ENCODE results near the gene DONSON. TPM values are rescaled to one million over a fixed set of nuclear protein-coding genes. Genes with fewer than 3 reads are reported as not detected.

The DONSON gene, protein sequence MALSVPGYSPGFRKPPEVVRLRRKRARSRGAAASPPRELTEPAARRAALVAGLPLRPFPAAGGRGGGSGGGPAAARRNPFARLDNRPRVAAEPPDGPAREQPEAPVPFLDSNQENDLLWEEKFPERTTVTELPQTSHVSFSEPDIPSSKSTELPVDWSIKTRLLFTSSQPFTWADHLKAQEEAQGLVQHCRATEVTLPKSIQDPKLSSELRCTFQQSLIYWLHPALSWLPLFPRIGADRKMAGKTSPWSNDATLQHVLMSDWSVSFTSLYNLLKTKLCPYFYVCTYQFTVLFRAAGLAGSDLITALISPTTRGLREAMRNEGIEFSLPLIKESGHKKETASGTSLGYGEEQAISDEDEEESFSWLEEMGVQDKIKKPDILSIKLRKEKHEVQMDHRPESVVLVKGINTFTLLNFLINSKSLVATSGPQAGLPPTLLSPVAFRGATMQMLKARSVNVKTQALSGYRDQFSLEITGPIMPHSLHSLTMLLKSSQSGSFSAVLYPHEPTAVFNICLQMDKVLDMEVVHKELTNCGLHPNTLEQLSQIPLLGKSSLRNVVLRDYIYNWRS
- 14.5 to 17.4 TPM (median 16.6 TPM) in 5 replicates for total RNA-seq (2022; extraction: Qiagen RNA extraction)

DNA sequence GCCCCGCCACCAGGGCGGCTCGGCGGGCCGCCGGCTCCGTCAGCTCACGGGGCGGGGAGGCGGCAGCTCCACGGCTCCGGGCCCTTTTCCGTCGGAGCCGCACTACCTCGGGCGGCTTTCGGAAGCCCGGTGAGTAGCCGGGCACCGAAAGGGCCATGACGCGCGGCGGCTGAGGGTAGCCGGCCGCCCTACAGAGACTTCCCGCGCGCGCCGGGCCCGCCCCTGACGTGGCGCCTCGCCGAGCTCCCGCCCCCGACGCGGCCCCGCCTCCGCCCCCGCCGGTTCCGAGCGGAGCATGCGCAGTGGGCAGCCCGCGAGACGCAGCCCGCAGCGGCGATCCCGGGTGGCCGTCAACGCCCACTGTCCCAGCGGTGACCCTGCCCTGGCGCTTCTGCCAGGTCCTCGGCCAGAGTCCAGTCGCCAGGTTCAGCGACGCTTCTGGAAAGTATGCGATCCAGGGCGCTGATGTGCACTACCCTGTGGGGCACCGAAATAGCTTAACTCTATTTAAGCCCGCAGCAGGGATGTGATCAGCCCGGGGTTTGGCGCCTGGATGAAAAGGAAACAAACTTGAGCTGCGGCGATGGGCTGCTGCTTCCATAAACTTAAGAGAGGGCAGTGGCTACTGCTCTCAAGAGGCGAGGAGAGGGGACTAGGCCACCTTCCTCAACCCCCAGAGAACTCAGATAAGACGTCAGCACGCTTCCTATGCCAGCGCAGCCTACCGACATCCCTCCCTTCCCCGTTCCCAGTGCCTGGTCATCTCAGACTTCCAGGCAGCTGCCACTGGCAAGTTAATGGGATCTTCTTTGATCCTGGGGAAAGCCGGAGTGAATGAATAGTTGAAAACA is at the start of gene DONSON:
TSS of gene DONSON (minus strand) at position 200 of the 851 bp plus-strand sequence. CDS start at position 157, 43 bp downstream.

DNA sequence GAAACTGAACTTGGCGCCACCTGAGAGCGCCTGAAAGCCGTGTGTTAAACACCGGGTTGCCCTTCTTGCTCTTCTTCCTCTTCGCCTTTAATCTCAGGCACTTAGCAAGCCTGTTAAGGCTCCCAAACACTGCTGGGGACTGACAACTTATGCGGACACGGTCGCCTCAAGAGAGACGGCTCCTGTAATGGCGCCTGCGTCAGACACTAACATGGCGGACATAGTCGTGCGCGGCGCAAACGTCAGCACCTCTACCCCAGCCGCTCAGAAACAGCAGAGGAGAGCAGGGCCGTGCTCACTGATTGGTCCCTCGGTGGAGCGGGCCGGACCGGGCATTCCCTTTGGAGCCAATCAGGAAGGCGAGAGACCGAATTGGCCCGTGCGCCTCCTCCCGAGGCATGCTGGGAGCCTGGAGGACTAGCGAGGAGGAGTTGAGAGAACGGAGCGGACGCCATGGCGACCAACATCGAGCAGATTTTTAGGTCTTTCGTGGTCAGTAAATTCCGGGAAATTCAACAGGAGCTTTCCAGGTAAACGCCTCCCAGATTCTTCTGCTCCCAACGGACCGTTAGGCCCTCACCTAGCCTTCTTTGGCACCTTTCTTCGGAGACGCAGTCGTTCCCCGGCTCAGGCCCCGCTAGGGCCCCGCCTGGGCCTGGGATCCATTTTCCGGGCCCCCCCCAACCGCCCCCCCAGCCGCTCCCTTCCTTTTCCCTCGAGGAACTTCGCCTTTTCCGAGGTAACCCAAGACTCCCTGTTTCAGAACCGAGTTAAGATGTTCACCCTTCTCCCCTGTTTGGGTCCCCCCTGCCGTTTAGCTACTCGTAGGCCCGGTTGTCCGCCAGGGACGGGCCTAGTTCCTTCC is 45.6 kb downstream of the DONSON start, which contains the start of gene SON:
TSS of gene SON (plus strand) at position 399 of the 865 bp plus-strand sequence. CDS start at position 454, 55 bp downstream.

DNA sequence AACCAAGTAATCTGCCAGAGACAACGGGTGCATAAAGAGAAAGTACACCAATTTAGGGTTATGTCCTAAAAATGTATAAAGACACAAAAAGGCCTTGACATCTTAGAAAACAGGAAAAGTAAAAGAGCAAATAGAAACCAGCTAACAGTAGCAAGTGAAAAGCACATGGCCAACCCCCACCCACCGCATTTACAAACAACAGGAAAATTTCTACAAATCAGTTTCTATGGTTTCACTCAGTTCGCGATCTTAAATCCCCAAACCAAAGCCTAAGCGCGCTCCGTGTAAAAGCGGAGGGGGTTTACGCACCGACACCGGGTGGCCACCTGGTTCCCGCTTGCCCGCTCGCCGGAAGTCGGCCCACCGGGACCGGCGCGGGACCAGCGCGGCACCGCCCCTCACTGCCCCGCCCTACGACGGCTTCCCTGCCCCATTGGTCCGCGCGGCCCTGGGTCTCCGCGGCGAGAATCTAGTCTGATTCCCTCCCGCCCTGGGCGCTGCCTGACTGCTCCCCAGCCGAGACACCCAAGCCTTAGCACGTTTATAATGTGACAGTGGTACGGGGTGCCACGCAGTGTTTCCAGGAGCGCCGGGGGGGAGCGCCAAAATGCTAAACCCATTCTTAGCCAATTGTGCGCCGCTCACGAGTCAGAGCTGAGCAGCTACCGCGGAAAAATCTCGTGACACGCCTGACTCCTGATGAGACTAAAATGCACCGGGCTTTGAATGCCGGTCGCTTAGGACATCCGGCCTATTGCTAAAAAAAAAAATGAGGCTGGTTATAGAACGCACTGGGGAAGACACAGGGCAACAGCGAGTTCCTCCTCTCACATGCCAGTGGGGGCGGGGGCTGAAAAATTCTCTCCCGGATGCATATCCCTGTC is 46.5 kb downstream of the DONSON start, which contains the start of gene GART:
TSS of gene GART (minus strand) at position 362 of the 884 bp plus-strand sequence. CDS start 2,802 bp downstream, outside the sequence.

Other genes starting within 250 kb of the DONSON start
- 52.4 to 60.1 TPM (median 56.5 TPM) in 5 replicates for gene IFNGR2, start 185.3 kb downstream of the DONSON start, total RNA-seq (2022; extraction: Qiagen RNA extraction)
- 10.5 to 11.5 TPM (median 11.1 TPM) in 5 replicates for gene TMEM50B, start 108.7 kb downstream of the DONSON start, total RNA-seq (2022; extraction: Qiagen RNA extraction)
- gene DNAJC28, start 97.0 kb downstream of the DONSON start, total RNA-seq (2022; extraction: Qiagen RNA extraction) = 0.26 to 0.40 TPM (median 0.31 TPM) in 5 replicates
- 58.6 to 76.2 TPM (median 67.1 TPM) in 5 replicates for gene GART, start 46.6 kb downstream of the DONSON start, total RNA-seq (2022; extraction: Qiagen RNA extraction)
- 75.6 to 98.8 TPM (median 89.3 TPM) in 5 replicates for gene SON, start 45.6 kb downstream of the DONSON start, total RNA-seq (2022; extraction: Qiagen RNA extraction)
- gene CRYZL1, start 53.1 kb upstream of the DONSON start, total RNA-seq (2022; extraction: Qiagen RNA extraction) = 12.2 to 15.0 TPM (median 13.7 TPM) in 5 replicates
- 20.0 to 23.4 TPM (median 21.8 TPM) in 5 replicates for gene ITSN1, start 53.8 kb upstream of the DONSON start, total RNA-seq (2022; extraction: Qiagen RNA extraction)